GM15510 (cell line): ENCODE measurements around the gene DYNLT1.

ENCODE experiments used
- POLR2A ChIP-seq: IDR thresholded peaks from 3 replicates; pipeline ENCODE4 v1.6.1; 2011; ENCODE audit warnings: borderline replicate concordance; ENCODE audit not compliant: insufficient read length; ENCODE audit errors: extremely low read depth

Gene DYNLT1

DNA sequence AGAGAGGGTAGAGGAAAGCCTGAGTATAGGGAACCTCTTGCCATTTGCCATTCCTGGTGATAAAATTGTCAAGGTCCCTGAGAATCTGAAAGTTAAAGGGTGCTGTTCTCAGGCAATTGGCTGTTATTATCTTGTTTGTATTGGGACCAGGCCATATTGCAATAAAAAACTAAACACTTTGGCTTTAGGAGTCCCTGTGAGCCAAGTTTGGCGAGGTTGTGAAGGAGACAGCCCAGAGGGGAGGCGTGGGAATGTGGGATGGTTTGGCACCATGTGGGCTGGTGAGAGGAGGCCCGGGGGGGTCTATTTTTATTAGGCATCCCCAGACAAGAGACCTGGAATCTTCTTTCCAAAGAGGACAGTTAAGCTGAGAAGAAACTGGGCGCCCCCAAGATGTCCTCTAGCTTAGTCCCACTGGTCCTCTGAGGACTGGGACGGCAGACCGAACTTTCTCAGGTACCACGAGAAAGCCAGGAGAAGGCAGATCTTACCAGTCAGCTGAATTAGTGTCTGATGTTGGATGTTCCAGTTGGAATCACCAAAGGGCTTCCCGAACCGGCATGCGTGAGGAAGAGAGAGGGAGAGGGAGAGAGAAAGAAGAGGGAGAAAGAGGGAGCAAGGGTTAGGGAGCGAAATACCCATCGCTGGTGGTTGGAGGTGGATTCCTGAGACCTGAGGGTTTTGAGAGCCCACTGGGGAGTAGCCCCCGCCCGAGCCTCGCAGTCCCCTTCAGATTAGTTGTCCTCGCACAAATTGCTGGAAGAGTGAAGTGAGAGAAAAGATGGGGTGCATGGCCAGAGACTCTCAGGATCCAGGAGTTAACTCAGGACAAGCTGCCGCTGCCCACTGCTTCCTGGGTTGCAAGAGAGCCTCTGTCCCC is 24.4 kb downstream of the DYNLT1 start:
- no peak for TF ChIP-seq POLR2A

- TF ChIP-seq POLR2A, result no peak
Observed at GRCh38 chr6:158611541-158612370, 32.8 kb downstream of the DYNLT1 start.

DNA sequence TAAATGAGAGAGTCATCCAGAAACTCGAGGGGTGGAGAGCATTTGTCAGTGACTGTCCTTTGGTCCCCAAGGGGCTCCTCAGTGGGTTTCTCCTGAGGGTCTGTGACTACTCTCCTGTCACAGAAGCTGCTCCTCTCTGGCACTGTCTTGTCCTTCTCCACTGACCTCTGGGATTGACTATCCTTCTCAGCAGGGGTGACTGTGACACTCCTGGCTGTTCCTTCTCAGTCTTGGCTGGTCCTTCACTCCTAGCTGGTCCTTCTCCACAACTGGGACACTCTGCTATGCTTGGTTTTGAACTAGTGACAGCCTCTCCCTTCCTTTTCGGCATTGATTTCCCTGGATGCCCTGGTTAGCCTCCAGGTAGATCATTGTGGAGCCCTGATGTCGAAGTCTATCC is 33.5 kb downstream of the DYNLT1 start:
- TF ChIP-seq POLR2A, result no peak

- TF ChIP-seq POLR2A, result no peak
Observed at GRCh38 chr6:158610319-158610968, 34.1 kb downstream of the DYNLT1 start.

DNA sequence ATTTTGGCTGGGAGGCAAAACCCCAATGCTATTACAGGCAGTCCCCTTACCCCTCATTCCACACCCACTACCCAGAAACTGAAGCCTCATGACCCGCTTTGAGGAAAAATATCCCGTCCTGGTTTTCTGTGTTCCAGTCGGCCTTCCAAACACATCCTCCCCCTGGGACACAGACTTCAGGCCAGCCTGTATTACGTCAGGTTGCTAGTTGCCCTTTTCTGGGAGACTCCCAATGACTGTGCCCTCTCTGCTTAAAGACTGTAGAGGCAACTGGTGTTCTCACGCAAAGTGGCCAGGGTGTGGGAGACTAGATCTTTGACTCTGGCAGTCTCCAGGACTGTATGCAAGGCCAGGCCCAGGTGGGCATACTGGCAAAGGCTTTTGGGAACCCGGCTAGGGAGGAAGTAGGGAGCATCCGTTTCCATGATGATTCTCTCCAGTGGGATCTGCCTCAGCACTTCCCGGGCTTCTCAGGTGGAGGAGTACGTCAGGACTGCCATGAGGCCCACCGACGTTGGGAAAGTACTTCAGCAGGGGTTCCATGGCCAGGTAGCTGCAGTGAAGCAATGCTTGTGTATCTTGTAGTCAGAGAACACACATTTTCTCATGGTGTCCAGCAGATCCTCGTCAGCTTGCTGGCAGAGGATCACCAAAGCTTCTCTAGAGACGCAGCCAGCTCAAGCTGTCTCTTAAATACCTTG is 34.9 kb downstream of the DYNLT1 start:
- TF ChIP-seq POLR2A, result no peak

DNA sequence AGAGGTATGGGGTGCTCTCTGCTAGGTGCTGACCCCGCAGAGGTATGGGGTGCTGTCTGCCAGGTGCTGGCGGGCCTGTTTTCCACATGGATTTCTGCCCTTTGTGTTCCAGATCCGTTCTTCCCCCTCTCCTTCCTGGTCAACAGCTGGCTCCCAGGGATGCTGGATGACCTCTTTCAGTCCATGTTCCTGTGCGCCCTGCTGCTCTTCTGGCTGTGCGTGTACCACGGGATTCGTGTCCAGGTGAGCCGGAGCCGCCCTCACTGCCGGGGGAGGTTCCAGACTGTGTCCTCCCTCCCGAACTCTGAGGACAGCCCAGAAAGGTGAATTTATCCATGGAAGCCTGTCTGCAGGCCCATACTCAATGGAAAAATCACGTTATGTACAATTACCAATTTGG is 36.3 kb downstream of the DYNLT1 start:
- no peak for TF ChIP-seq POLR2A

- no peak for TF ChIP-seq POLR2A
Observed at GRCh38 chr6:158607411-158608170, 37.0 kb downstream of the DYNLT1 start.

GRCh38 chr6:158606935-158607334 is 37.6 kb downstream of the DYNLT1 start:
- TF ChIP-seq POLR2A, result no peak

DNA sequence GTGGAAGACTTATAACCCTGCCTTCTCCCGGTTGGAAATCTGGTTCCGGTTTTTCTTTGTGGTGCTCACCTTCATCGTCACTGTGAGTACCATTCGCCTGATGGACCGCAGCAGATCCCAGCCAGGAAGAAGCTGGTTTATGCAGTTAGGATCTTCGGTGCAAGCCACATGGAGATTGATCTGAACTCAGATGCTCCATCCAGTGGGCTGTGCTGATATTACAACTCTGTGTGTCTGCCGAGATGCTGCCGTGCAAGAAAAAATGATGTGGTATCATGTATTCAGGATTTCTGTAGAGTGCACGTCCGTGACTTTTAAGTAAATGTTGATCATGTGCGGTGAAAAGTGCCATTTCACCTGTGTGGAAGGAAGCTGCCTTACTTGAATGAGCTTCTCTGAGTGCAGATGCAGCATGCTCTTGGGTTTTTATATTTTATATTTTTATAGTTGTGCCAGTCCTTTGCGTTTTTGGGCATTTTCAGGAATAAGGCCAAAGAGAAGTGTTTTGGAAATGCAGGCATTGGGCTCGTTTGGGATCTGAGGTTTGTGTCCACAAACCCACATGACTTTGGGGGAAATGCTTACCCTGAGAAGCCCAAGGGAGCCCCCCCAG is 39.2 kb downstream of the DYNLT1 start:
- TF ChIP-seq POLR2A, result no peak

GRCh38 chr6:158604048-158604406 is 40.5 kb downstream of the DYNLT1 start:
- no peak for TF ChIP-seq POLR2A

DNA sequence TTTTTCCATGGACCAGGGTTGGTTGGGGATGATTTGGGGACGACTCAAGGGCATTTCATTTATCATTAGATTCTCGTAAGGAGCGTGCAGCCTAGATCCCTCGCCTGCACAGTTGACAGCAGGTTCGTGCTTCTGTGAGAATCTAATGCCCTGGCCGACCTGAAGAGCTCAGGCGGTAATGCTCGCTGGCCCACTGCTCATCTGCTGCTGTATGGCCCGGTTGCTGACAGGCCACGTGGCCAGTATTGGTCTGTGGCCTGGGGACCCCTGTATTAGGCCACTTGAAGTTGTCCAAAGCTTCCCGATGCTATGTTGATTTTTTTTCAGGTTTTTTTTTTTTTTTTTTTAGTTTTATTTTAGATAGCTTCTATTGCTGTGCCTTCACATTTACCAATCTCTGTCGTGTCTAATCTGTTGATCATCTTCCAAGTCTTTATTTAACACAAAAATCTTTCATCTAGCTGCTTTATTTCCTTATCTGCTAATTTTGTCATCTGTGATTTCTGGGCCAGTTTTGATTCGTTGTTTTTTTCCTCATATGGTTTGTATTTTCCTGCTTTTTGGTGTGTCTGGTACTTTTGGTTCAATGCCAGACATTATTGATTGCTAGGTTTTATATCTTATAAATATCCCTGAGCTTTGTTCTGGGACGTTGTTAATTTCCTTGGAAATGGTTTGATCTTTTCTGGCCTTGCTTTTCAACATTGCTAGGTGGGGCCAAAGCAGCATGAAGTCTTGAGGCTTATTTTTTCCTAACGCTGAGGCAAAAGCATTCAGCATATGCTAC is 41.1 kb downstream of the DYNLT1 start:
- TF ChIP-seq POLR2A, result no peak

DNA sequence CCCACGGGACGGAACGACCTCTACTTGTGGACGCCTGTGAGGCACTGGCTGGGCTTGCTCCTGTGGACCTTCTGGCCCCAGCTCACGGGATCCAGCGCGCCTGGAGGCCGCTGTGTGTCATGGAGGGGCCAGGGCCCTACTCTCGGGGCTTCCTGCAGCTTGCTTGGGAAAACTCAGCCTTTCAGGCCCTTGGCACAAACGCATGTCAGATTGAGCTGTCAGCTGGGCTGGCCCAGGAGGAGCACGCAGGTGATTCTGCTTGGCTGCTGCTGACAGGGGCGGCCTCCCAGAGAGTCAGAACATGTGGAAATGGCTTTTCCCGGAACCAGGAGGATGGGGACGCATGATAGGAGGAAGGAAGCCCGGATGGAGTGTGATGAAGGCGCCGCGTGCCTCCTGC is 44.9 kb downstream of the DYNLT1 start:
- TF ChIP-seq POLR2A, result no peak

DNA sequence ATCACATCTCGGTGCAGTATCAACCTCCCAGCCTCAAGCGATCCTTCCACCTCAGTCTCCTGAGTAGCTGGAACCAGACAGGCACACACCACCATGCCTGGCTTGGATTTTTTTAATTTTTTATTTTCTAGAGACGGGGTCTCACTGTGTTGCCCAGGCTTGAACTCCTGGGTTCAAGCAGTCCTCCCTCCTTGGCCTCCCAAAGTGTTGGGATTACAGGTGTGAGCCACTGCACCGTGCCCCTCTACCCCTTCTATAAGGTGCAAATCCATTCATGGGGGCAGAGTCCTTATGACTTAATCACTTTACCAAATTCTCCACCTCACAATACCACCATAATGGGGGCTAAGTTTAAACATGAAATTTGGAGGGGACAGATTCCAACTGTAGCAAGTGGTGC is 47.0 kb downstream of the DYNLT1 start:
- TF ChIP-seq POLR2A, result no peak
